GM21717 (cell line): ENCODE measurements around the gene MPL.

Source experiments
- ATAC-seq: cut with Tn5 transposase; IDR thresholded peaks from one replicate; pipeline ENCODE4 v1.9.1; 2021; ENCODE audit warnings: mild to moderate bottlenecking, moderate library complexity; ENCODE audit not compliant: unreplicated experiment

The MPL gene

GRCh38 chr1:43305926-43306687 is 31.5 kb upstream of the MPL start:
- ATAC-seq = no peak

GRCh38 chr1:43306688-43307457 is 30.7 kb upstream of the MPL start:
- no peak for ATAC-seq

- ATAC-seq = no peak
Measured at GRCh38 chr1:43307458-43308158, 30.0 kb upstream of the MPL start.

GRCh38 chr1:43308635-43309404 is 28.8 kb upstream of the MPL start:
- no peak for ATAC-seq

GRCh38 chr1:43309405-43310025 is 28.1 kb upstream of the MPL start:
- ATAC-seq = no peak

- ATAC-seq = no peak
Measured at GRCh38 chr1:43311521-43311920, 26.1 kb upstream of the MPL start.

GRCh38 chr1:43312212-43312623 is 25.4 kb upstream of the MPL start:
- ATAC-seq = no peak

- ATAC-seq = no peak
Measured at GRCh38 chr1:43312663-43313515, 24.7 kb upstream of the MPL start.

GRCh38 chr1:43313771-43314170 is 23.8 kb upstream of the MPL start:
- no peak for ATAC-seq

GRCh38 chr1:43314233-43314632 is 23.4 kb upstream of the MPL start:
- no peak for ATAC-seq

GRCh38 chr1:43315481-43315880 is 22.1 kb upstream of the MPL start:
- ATAC-seq = no peak

- ATAC-seq = no peak
Measured at GRCh38 chr1:43315963-43316737, 21.5 kb upstream of the MPL start.

- ATAC-seq = no peak
Measured at GRCh38 chr1:43316738-43317520, 20.7 kb upstream of the MPL start.

- ATAC-seq = no peak
Measured at GRCh38 chr1:43317817-43318471, 19.7 kb upstream of the MPL start.

GRCh38 chr1:43318831-43319230 is 18.8 kb upstream of the MPL start:
- ATAC-seq = no peak

GRCh38 chr1:43319288-43319687 is 18.3 kb upstream of the MPL start:
- ATAC-seq = no peak

GRCh38 chr1:43319766-43320165 is 17.9 kb upstream of the MPL start:
- no peak for ATAC-seq
